HepG2 (cell line): ENCODE data around the gene ZNF302. TPM values are rescaled to one million over a fixed set of nuclear protein-coding genes. Genes with fewer than 3 reads are reported as not detected.
A peak's percentile ranks its signal among the peaks of the same experiment; 100 is the strongest.

Experiments
- ATAC-seq: fragments of 200-7000 bp; cut with Tn5 transposase; 3 replicates; pipeline ENCODE4 v1.9.1; 2020; ENCODE audit warnings: mild to moderate bottlenecking, moderate library complexity
- BruUV-seq: library from RNA; stranded (reverse); fragments of 400-500 nt; replicated peaks from 2 replicates; lab custom pipeline; 2021; lab: Mats Ljungman, UMichigan
- CTCF ChIA-PET: fragments of 300-600 bp; formaldehyde crosslinking; extraction: SDS; loops from one replicate; lab custom pipeline; 2021; ENCODE audit warnings: low total read pairs, inconsistent platforms, low intra/inter-chr PET ratio; lab: Yijun Ruan, JAX
- POLR2A ChIA-PET: fragments of 350-600 bp; sonication (Branson Sonifier 250); formaldehyde crosslinking; loops from one replicate; lab custom pipeline; 2020; ENCODE audit warnings: antibody characterized with exemption, inconsistent platforms; lab: Yijun Ruan, JAX
- DNase-seq: peaks from one replicate; pipeline ENCODE4 v3.0.0-alpha.2; 2015; ENCODE audit warnings: low spot score
- FAIRE-seq: peaks from 3 replicates; lab custom pipeline; 2011; peaks lifted over from hg19 to GRCh38; lab: Jason Lieb, UNC
- H2AFZ ChIP-seq: one replicate; pipeline ENCODE4 v1.6.1; 2011; ENCODE audit warnings: low read length, inconsistent platforms
- H3K27ac ChIP-seq: fragments of 300-600 bp; 3 replicates; pipeline ENCODE4 v1.8.0; 2011; ENCODE audit warnings: mixed run types, mild to moderate bottlenecking, mixed read lengths, low read length, inconsistent platforms; ENCODE audit not compliant: insufficient read depth; ENCODE audit errors: extremely low read length
- H3K27me3 ChIP-seq, 2 experiments: fragments of 200-600 bp in 1 of 2; 2 replicates in 1 of 2; 3 replicates in 1 of 2; pipeline versions ENCODE4 v1.6.0 to v1.8.0; 2011; ENCODE audit warnings: low read length in 2 of 2, mild to moderate bottlenecking in 2 of 2, moderate library complexity in 2 of 2, inconsistent platforms in 1 of 2; ENCODE audit not compliant: insufficient read depth in 2 of 2, control insufficient read depth in 1 of 2
- H3K36me3 ChIP-seq, 2 experiments: fragments of 200-600 bp in 1 of 2; replicated peaks in 1 of 2; 2 replicates in 1 of 2; 3 replicates in 1 of 2; pipeline versions ENCODE4 v1.5.1 to v1.8.0; 2011; ENCODE audit warnings: low read length in 2 of 2, inconsistent platforms in 1 of 2; ENCODE audit not compliant: insufficient read depth in 2 of 2, control insufficient read depth in 1 of 2
- H3K4me1 ChIP-seq: 2 replicates; pipeline ENCODE4 v1.5.1; 2012; ENCODE audit warnings: low read length, inconsistent platforms; ENCODE audit not compliant: insufficient read depth
- H3K4me2 ChIP-seq: 2 replicates; pipeline ENCODE4 v1.6.0; 2011; ENCODE audit warnings: low read depth, low read length, inconsistent platforms
- H3K4me3 ChIP-seq, 3 experiments: fragments of 200-600 bp in 1 of 3; sonication (generic), shearing (Covaris generic) in 1 of 3; replicated peaks in 1 of 3; 2 replicates each; pipeline ENCODE4 v1.5.1; 2011 to 2016; ENCODE audit warnings: low read length in 3 of 3, inconsistent platforms in 2 of 3, low read depth in 2 of 3, mild to moderate bottlenecking in 2 of 3, control low read depth in 1 of 3, mixed read lengths in 1 of 3; ENCODE audit not compliant: insufficient read depth in 1 of 3
- H3K79me2 ChIP-seq: one replicate; pipeline ENCODE4 v1.6.1; 2011; ENCODE audit warnings: low read length, inconsistent platforms; ENCODE audit not compliant: insufficient read depth
- H3K9ac ChIP-seq: 2 replicates; pipeline ENCODE4 v1.6.0; 2011; ENCODE audit warnings: mild to moderate bottlenecking, low read depth, low read length, inconsistent platforms; ENCODE audit not compliant: insufficient read depth
- H3K9me3 ChIP-seq: 2 replicates; pipeline ENCODE4 v1.5.1; 2012; ENCODE audit warnings: mild to moderate bottlenecking, low read length
- H4K20me1 ChIP-seq: 2 replicates; pipeline ENCODE4 v1.6.0; 2011; ENCODE audit warnings: inconsistent platforms, mild to moderate bottlenecking, low read length, moderate library complexity; ENCODE audit not compliant: insufficient read depth
- MBD4 ChIP-seq: IDR thresholded peaks from 2 replicates; pipeline ENCODE4 v1.6.1; 2012; ENCODE audit warnings: low read length, inconsistent platforms, borderline replicate concordance
- NONO ChIP-seq, 2 experiments: fragments of 450-650 bp in 1 of 2; sonication (generic) in 1 of 2; formaldehyde crosslinking in 1 of 2; IDR thresholded peaks in 1 of 2; conservative IDR thresholded peaks in 1 of 2; 2 replicates each; pipeline versions ENCODE4 v1.6.1 to v1.8.0; 2017 to 2022; ENCODE audit warnings: mild to moderate bottlenecking in 1 of 2, missing genetic modification reagents in 1 of 2, moderate library complexity in 1 of 2
- SMC3 ChIP-seq: IDR thresholded peaks from 2 replicates; pipeline ENCODE4 v1.6.1; 2011; ENCODE audit warnings: low read length, improper control_type of control experiment
- STAG1 ChIP-seq: sonication (generic); formaldehyde crosslinking; IDR thresholded peaks from 2 replicates; pipeline ENCODE4 v1.4.0; 2020; ENCODE audit warnings: missing genetic modification reagents
- TEAD3 ChIP-seq: optimal IDR thresholded peaks from 2 replicates; pipeline ENCODE3; 2016; ENCODE audit warnings: borderline replicate concordance
- WGBS: methylation state at CpG from one replicate; pipeline ENCODE4 v1.1.6; 2017; ENCODE audit warnings: low lambda C conversion rate; 5-methylcytosine and 5-hydroxymethylcytosine counted together
- in situ Hi-C: cut with HindIII; loops from 2 replicates; pipeline ENCODE4 v1.10.0; 2017; ENCODE audit warnings: low pct_unique_long_range_greater_than_20kb; ENCODE audit not compliant: extremely low pct_ligation_motif_present
- intact Hi-C: fragments of 100-400 bp; cut with micrococcal nuclease; formaldehyde crosslinking; loops from one replicate; pipeline ENCODE4 v1.10.0; 2022; ENCODE audit not compliant: unreplicated experiment
- polyA plus RNA-seq, 8 experiments: library from polyadenylated mRNA; depleted of rRNA in 3 of 8; stranded (reverse) in 7 of 8; unstranded in 1 of 8; fragments of >200 nt; fragmentation: Illumina TruSeq in 4 of 8; extraction: Trizol in 4 of 8; gene quantifications; 2 replicates each; pipeline versions ENCODE4 v1.2.1 to v1.2.3, GENCODE V29; 2011 to 2016; ENCODE audit warnings: low read depth in 4 of 8, missing spikeins in 1 of 8, mixed read lengths in 1 of 8; ENCODE audit not compliant: insufficient read depth in 1 of 8
- total RNA-seq, 5 experiments: library from RNA; depleted of rRNA; stranded (reverse); fragments of >200 nt; fragmentation: Illumina TruSeq; extraction: Trizol; gene quantifications; 2 replicates each; pipeline ENCODE4 v1.2.3, GENCODE V29; 2016; ENCODE audit warnings: low read depth in 1 of 5
- TF ChIP-seq, protein P1 (sequence below): sonication (generic); formaldehyde crosslinking; IDR thresholded peaks from 2 replicates; pipeline ENCODE4 v1.4.0; 2020; ENCODE audit warnings: missing genetic modification reagents, borderline replicate concordance
- TF ChIP-seq, protein P2 (sequence below): sonication (generic); formaldehyde crosslinking; IDR thresholded peaks from 2 replicates; pipeline ENCODE4 v1.5.0; 2020; ENCODE audit warnings: mild to moderate bottlenecking, missing genetic modification reagents, moderate library complexity

The ZNF302 gene
- total and polyA plus RNA-seq, 2 of the 13 experiments (the other 11 are each of a cell fraction or from before 2014, with no cell fraction given) = not detected

DNA sequence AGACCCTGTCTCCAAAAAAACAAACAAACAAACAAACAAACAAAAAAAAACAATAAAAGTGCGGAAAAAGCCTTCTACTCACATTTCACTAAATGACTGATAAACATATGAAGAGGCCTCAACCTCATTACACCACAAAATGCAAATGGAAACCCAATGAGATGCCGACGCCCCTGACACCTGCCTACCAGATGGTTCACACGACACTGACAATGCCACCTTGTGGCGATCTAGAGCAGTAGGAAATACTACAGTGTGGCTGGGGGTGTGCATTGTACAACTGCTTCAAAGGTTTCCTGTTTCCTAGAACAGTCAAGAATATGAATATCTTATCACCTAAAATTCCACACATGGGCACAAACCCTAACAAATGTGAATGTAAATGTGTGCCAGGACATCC, 14.6 kb upstream of the ZNF302 start:
- H2AFZ ChIP-seq = no peak overlapping the region
- H3K79me2 ChIP-seq = no peaks in the 10 kb centered on the region
- intact Hi-C loops (no loop called here), in situ Hi-C loops (no loop called here)
- ATAC-seq = peak; percentile 74
- H3K27me3 ChIP-seq = no peaks in the 10 kb centered on the region; a peak in 2 of 5 replicates
- BruUV-seq = no TSS peak
- H3K4me2 ChIP-seq = no peak overlapping the region
- peak; percentile 65 for FAIRE-seq
- no peak for TF ChIP-seq NONO (IDR thresholded peaks at IDR 0.05)
- TF ChIP-seq NONO (CRISPR knock-in tag; conservative IDR thresholded peaks at IDR 0.05) = 0 out of 2 replicates have a peak, but pooled peaks have one; percentile 26
- TF ChIP-seq MBD4 = no peak
- TF ChIP-seq STAG1 (CRISPR knock-in tag) = peak; percentile 44
- TF ChIP-seq SMC3 = peak; percentile 56
- TF ChIP-seq, protein P1, sequence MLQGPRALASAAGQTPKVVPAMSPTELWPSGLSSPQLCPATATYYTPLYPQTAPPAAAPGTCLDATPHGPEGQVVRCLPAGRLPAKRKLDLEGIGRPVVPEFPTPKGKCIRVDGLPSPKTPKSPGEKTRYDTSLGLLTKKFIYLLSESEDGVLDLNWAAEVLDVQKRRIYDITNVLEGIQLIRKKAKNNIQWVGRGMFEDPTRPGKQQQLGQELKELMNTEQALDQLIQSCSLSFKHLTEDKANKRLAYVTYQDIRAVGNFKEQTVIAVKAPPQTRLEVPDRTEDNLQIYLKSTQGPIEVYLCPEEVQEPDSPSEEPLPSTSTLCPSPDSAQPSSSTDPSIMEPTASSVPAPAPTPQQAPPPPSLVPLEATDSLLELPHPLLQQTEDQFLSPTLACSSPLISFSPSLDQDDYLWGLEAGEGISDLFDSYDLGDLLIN (CRISPR knock-in tag) = no peak
- TF ChIP-seq, protein P2, sequence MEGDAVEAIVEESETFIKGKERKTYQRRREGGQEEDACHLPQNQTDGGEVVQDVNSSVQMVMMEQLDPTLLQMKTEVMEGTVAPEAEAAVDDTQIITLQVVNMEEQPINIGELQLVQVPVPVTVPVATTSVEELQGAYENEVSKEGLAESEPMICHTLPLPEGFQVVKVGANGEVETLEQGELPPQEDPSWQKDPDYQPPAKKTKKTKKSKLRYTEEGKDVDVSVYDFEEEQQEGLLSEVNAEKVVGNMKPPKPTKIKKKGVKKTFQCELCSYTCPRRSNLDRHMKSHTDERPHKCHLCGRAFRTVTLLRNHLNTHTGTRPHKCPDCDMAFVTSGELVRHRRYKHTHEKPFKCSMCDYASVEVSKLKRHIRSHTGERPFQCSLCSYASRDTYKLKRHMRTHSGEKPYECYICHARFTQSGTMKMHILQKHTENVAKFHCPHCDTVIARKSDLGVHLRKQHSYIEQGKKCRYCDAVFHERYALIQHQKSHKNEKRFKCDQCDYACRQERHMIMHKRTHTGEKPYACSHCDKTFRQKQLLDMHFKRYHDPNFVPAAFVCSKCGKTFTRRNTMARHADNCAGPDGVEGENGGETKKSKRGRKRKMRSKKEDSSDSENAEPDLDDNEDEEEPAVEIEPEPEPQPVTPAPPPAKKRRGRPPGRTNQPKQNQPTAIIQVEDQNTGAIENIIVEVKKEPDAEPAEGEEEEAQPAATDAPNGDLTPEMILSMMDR = peak; percentile 71
- TF ChIP-seq TEAD3 (CRISPR knock-in tag) = peak; percentile 16
- no peak overlapping the region for H3K4me3 ChIP-seq
- no peaks in the 10 kb centered on the region for H3K9me3 ChIP-seq
- no peaks in the 10 kb centered on the region for H3K36me3 ChIP-seq
- 26% methylated on average over 5 of the region's 5 CpGs for WGBS
- ChIA-PET CTCF (interaction anchor here (1.9 kb wide), 1 partner anchor 24 kb away, joined by 8 read pairs; no protein-coding TSS in a partner anchor), POLR2A (no interaction called here)
- H3K4me1 ChIP-seq = peaks cover 36% of the 10 kb centered on the region
- DNase-seq = peak; percentile 51
- no peak overlapping the region for H3K9ac ChIP-seq
- no peaks in the 10 kb centered on the region for H4K20me1 ChIP-seq
- no peak overlapping the region for H3K27ac ChIP-seq
